PC-9 (cell line): ENCODE data around the gene YWHAH.

Source experiments
- CTCF ChIP-seq: fragments of 200-600 bp; sonication (generic); conservative IDR thresholded peaks from 2 replicates; pipeline ENCODE4 v1.6.1; 2017; ENCODE audit warnings: mixed run types, antibody characterized with exemption, mild to moderate bottlenecking, moderate library complexity
- EZH2 ChIP-seq: fragments of 200-600 bp; sonication (generic); IDR thresholded peaks from 2 replicates; pipeline ENCODE4 v1.8.0; 2017; ENCODE audit warnings: antibody characterized with exemption, low read depth

GRCh38 chr22:31933406-31933805 lies 10.9 kb upstream of the YWHAH start:
- TF ChIP-seq CTCF (no peak), EZH2 (no peak)
